Measurements from ENCODE around the gene TRABD2B.

DNA sequence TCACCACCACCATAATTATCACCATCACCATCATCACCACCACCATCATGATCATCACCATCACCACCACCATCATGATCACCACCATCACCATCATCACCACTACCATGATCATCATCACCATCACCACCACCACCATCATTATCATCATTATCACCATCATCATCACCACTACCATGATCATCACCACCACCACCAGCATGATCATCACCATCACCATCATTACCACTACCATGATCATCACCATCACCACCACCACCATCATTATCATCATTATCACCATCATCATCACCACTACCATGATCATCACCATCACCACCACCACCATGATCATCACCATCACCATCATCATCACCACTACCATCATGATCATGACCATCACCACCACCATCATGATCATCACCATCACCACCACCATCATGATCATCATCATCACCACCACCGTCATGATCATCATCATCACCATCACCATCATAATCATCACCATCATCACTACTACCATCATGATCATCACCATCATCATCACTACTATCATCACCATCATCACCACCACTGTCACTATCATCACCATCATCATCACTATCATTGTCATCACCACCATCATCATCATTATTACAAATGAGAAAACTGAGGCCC lies 60.2 kb downstream of the TRABD2B start:
- TF ChIP-seq POLR2A (IDR thresholded peaks at IDR 0.05; ENCODE audit: borderline replicate concordance, extremely low read depth, insufficient read depth, insufficient read length) (no peak), CEBPB (IDR thresholded peaks at IDR 0.05; ENCODE audit: low read depth) (no peak), CTCF (IDR thresholded peaks at IDR 0.05 in 2 of 3, conservative IDR thresholded peaks at IDR 0.05 in 1 of 3; ENCODE audit: borderline replicate concordance in 1 of 3, insufficient read depth in 1 of 3, low read depth in 2 of 3, low read length in 2 of 3) (no peak), SIN3A (IDR thresholded peaks at IDR 0.05; ENCODE audit: low read depth) (no peak), SRF (IDR thresholded peaks at IDR 0.05; ENCODE audit: low read depth) (no peak), EZH2phosphoT487 (IDR thresholded peaks at IDR 0.05; ENCODE audit: borderline replicate concordance) (no peak), EZH2 (IDR thresholded peaks at IDR 0.05) (no peak), ZNF274 (IDR thresholded peaks at IDR 0.05; ENCODE audit: low read depth, low read length) (no peak), FOSL1 (IDR thresholded peaks at IDR 0.05; ENCODE audit: low read depth) (no peak), YY1 (IDR thresholded peaks at IDR 0.05; ENCODE audit: extremely low read depth, insufficient replicate concordance, low read depth, low read length) (no peak)
- TF ChIP-seq, protein P1, sequence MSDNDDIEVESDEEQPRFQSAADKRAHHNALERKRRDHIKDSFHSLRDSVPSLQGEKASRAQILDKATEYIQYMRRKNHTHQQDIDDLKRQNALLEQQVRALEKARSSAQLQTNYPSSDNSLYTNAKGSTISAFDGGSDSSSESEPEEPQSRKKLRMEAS (IDR thresholded peaks at IDR 0.05), result no peak

All from HCT116 (cell line).